Neural progenitor cell (in vitro differentiated cells): ENCODE measurements around the gene VAV3. TPM values are rescaled to one million over a fixed set of nuclear protein-coding genes. Genes with fewer than 3 reads are reported as not detected.
"Not testable (repeated sequence)": the region's sequence is repeated elsewhere in the genome, so short reads cannot be mapped to it uniquely, and the experiment has no call there.

Source experiments
- DNase-seq: peaks from one replicate; pipeline ENCODE4 v3.0.0-alpha.2; 2016; ENCODE audit warnings: low spot score
- H2AFZ ChIP-seq: fragments of 200-600 bp; sonication (generic); replicated peaks from 2 replicates; pipeline ENCODE4 v1.6.1; 2016; ENCODE audit warnings: antibody characterized with exemption
- H3F3A ChIP-seq: fragments of 200-600 bp; sonication (generic); 2 replicates; pipeline ENCODE4 v1.6.1; 2016; ENCODE audit warnings: antibody characterized with exemption, low read depth
- H3K27ac ChIP-seq: fragments of 200-600 bp; sonication (generic); 2 replicates; pipeline ENCODE4 v1.5.1; 2016; ENCODE audit warnings: mild to moderate bottlenecking
- H3K27me3 ChIP-seq: fragments of 200-600 bp; sonication (generic); 2 replicates; pipeline ENCODE4 v1.6.1; 2016; ENCODE audit warnings: mild to moderate bottlenecking, moderate library complexity
- H3K36me3 ChIP-seq: fragments of 200-600 bp; sonication (generic); 2 replicates; pipeline ENCODE4 v1.5.1; 2016
- H3K4me1 ChIP-seq: fragments of 200-600 bp; sonication (generic); 2 replicates; pipeline ENCODE4 v1.6.1; 2016; ENCODE audit warnings: mixed run types
- H3K4me2 ChIP-seq: fragments of 200-600 bp; sonication (generic); 2 replicates; pipeline ENCODE4 v1.6.1; 2016
- H3K4me3 ChIP-seq: fragments of 200-600 bp; sonication (generic); 2 replicates; pipeline ENCODE4 v1.5.1; 2016
- H3K79me2 ChIP-seq: fragments of 200-600 bp; sonication (generic); 2 replicates; pipeline ENCODE4 v1.6.1; 2016; ENCODE audit warnings: low read depth
- H3K9ac ChIP-seq: fragments of 200-600 bp; sonication (generic); 2 replicates; pipeline ENCODE4 v1.6.1; 2016
- H3K9me3 ChIP-seq: fragments of 200-600 bp; sonication (generic); 2 replicates; pipeline ENCODE4 v1.5.1; 2016; ENCODE audit warnings: low read depth
- H4K20me1 ChIP-seq: fragments of 200-600 bp; sonication (generic); 2 replicates; pipeline ENCODE4 v1.6.1; 2016; ENCODE audit warnings: low read depth
- H3K27ac Mint-ChIP-seq: 3 replicates; pipeline ENCODE4 v1.8.0; 2021; ENCODE audit warnings: mixed read lengths
- H3K27me3 Mint-ChIP-seq: 2 replicates; pipeline ENCODE4 v1.8.0; 2022; ENCODE audit warnings: low read depth, mild to moderate bottlenecking, inconsistent platforms, moderate library complexity, mixed read lengths; ENCODE audit not compliant: insufficient read depth
- H3K36me3 Mint-ChIP-seq: 3 replicates; pipeline ENCODE4 v1.8.0; 2021; ENCODE audit warnings: mixed read lengths
- H3K4me1 Mint-ChIP-seq: 3 replicates; pipeline ENCODE4 v1.8.0; 2021; ENCODE audit warnings: mixed read lengths
- H3K4me3 Mint-ChIP-seq: 3 replicates; pipeline ENCODE4 v1.8.0; 2021; ENCODE audit warnings: mild to moderate bottlenecking, moderate library complexity, mixed read lengths
- H3K9me3 Mint-ChIP-seq: 3 replicates; pipeline ENCODE4 v1.8.0; 2020; ENCODE audit warnings: mixed read lengths
- CTCF ChIP-seq: fragments of 200-600 bp; sonication (generic); IDR thresholded peaks from 2 replicates; pipeline ENCODE4 v1.5.1; 2017; ENCODE audit warnings: antibody characterized with exemption, mild to moderate bottlenecking
- EZH2 ChIP-seq: fragments of 200-600 bp; sonication (generic); IDR thresholded peaks from 2 replicates; pipeline ENCODE4 v1.6.1; 2017; ENCODE audit warnings: antibody characterized with exemption, mild to moderate bottlenecking, moderate library complexity
- EZH2phosphoT487 ChIP-seq: fragments of 200-600 bp; sonication (generic); IDR thresholded peaks from 2 replicates; pipeline ENCODE4 v1.6.1; 2017; ENCODE audit warnings: antibody characterized with exemption
- total RNA-seq: library from RNA; depleted of rRNA; stranded (reverse); fragments of >200 nt; gene quantifications from 2 replicates; pipeline ENCODE4 v1.2.3, GENCODE V29; 2015; ENCODE audit warnings: low replicate concordance

VAV3 gene
- total RNA-seq, 1 donor from 2014 or later: 1.7 TPM

DNA sequence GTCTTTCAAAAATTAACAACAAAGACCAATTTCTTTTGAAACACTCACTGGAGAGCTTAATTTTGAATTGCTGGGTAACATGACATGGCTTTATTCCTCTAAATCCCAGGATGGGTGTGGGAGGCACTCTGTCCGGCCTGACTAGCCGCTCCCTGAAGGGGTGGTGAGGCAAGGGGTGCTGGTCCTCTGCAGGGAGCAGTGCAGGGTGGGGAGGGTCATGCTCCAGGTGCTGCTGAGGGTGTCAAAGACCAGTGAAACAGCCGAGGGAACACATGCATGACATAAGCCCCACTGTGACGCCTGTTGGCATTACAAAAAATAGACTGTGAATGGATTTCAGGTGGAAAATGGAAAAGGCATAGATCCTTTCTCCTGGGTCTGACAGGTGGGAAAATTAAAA lies 223.7 kb downstream of the VAV3 start:
- Histone ChIP-seq H3K4me1 (no peaks in the 10 kb centered on the region), H3K4me3 (no peak overlapping the region), H4K20me1 (no peaks in the 10 kb centered on the region), H2AFZ (no peak overlapping the region), H3K4me2 (no peak overlapping the region), H3K27me3 (no peaks in the 10 kb centered on the region), H3F3A (no peaks in the 10 kb centered on the region), H3K27ac (no peak overlapping the region), H3K36me3 (no peaks in the 10 kb centered on the region), H3K9me3 (no peaks in the 10 kb centered on the region), H3K79me2 (no peaks in the 10 kb centered on the region), H3K9ac (no peak overlapping the region)
- Mint-ChIP-seq H3K9me3 (no peaks in the 10 kb centered on the region), H3K27me3 (peaks cover 3% of the 10 kb centered on the region), H3K36me3 (no peaks in the 10 kb centered on the region), H3K4me3 (no peak overlapping the region), H3K4me1 (no peaks in the 10 kb centered on the region), H3K27ac (no peak overlapping the region)
- DNase-seq: no peak
- TF ChIP-seq EZH2 (no peak), CTCF (no peak), EZH2phosphoT487 (no peak)

GRCh38 chr1:107740579-107740978 lies 224.4 kb downstream of the VAV3 start:
- H3K27ac Mint-ChIP-seq: no peak overlapping the region
- no peak for TF ChIP-seq EZH2
- TF ChIP-seq EZH2phosphoT487: no peak
- no peak for TF ChIP-seq CTCF
- H3K4me1 ChIP-seq: no peaks in the 10 kb centered on the region
- no peaks in the 10 kb centered on the region for H3K36me3 ChIP-seq
- no peak overlapping the region for H3K9ac ChIP-seq
- H3K4me2 ChIP-seq: no peak overlapping the region
- H3K9me3 ChIP-seq: no peaks in the 10 kb centered on the region
- no peaks in the 10 kb centered on the region for H3K4me1 Mint-ChIP-seq
- H3K36me3 Mint-ChIP-seq: no peaks in the 10 kb centered on the region
- H2AFZ ChIP-seq: no peak overlapping the region
- no peak overlapping the region for H3K27ac ChIP-seq
- no peaks in the 10 kb centered on the region for H3K27me3 ChIP-seq
- DNase-seq: no peak
- H3K79me2 ChIP-seq: no peaks in the 10 kb centered on the region
- peaks cover 3% of the 10 kb centered on the region for H3K27me3 Mint-ChIP-seq
- H3K4me3 ChIP-seq: no peak overlapping the region
- no peaks in the 10 kb centered on the region for H3F3A ChIP-seq
- no peak overlapping the region for H3K4me3 Mint-ChIP-seq
- no peaks in the 10 kb centered on the region for H3K9me3 Mint-ChIP-seq
- no peaks in the 10 kb centered on the region for H4K20me1 ChIP-seq

DNA sequence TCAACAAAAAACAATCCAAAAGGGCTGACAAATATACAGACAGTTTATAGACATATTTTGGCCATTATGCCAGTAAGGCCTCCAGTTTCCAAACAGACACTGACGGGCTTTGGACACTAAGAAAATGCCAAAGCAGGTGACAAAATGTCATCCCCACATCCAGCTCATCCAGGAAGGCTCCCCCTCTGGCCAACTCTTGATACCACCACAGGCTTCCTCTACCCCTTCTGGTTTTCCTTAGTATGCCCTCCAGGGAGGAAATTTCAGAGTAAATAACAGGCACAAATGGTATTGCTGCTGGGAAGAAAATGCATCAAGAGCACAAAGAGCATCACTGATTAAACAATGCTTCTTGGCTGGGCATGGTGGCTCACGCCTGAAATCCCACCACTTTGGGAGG lies 225.3 kb downstream of the VAV3 start:
- Histone ChIP-seq H3K4me1 (no peaks in the 10 kb centered on the region), H3K36me3 (no peaks in the 10 kb centered on the region), H3K27me3 (no peaks in the 10 kb centered on the region), H3K4me2 (no peak overlapping the region), H3K9me3 (no peaks in the 10 kb centered on the region), H3K27ac (no peak overlapping the region), H3K79me2 (no peaks in the 10 kb centered on the region), H2AFZ (no peak overlapping the region), H3F3A (no peaks in the 10 kb centered on the region), H3K4me3 (no peak overlapping the region), H4K20me1 (no peaks in the 10 kb centered on the region), H3K9ac (no peak overlapping the region)
- Mint-ChIP-seq H3K4me3 (no peak overlapping the region), H3K27ac (no peak overlapping the region), H3K9me3 (peaks cover 3% of the 10 kb centered on the region), H3K36me3 (no peaks in the 10 kb centered on the region), H3K4me1 (no peaks in the 10 kb centered on the region), H3K27me3 (peaks cover 3% of the 10 kb centered on the region)
- DNase-seq: no peak
- TF ChIP-seq CTCF (peak; percentile 25), EZH2phosphoT487 (no peak)

- H3K27ac Mint-ChIP-seq: no peak overlapping the region
- H3K4me3 Mint-ChIP-seq: no peak overlapping the region
- H3K4me1 Mint-ChIP-seq: no peaks in the 10 kb centered on the region
- H3K36me3 Mint-ChIP-seq: no peaks in the 10 kb centered on the region
- no peaks in the 10 kb centered on the region for H3K4me1 ChIP-seq
- no peaks in the 10 kb centered on the region for H3K9me3 ChIP-seq
- no peaks in the 10 kb centered on the region for H3K79me2 ChIP-seq
- no peaks in the 10 kb centered on the region for H3F3A ChIP-seq
- peaks cover 3% of the 10 kb centered on the region for H3K27me3 Mint-ChIP-seq
- no peaks in the 10 kb centered on the region for H3K27me3 ChIP-seq
- no peaks in the 10 kb centered on the region for H3K36me3 ChIP-seq
- DNase-seq: no peak
- TF ChIP-seq CTCF (no peak), EZH2 (no peak), EZH2phosphoT487 (no peak)
- H3K27ac ChIP-seq: no peak overlapping the region
- H3K9ac ChIP-seq: no peak overlapping the region
- peaks cover 4% of the 10 kb centered on the region for H3K9me3 Mint-ChIP-seq
- no peak overlapping the region for H3K4me2 ChIP-seq
- no peak overlapping the region for H3K4me3 ChIP-seq
- no peak overlapping the region for H2AFZ ChIP-seq
- no peaks in the 10 kb centered on the region for H4K20me1 ChIP-seq
These were observed 225.8 kb downstream of the VAV3 start for GRCh38 chr1:107739201-107739600.

- H3K9ac ChIP-seq, H3F3A ChIP-seq, H3K4me3 Mint-ChIP-seq, DNase-seq, H3K27ac Mint-ChIP-seq, H3K27me3 ChIP-seq, H3K79me2 ChIP-seq, H3K4me1 ChIP-seq, H3K4me1 Mint-ChIP-seq, H2AFZ ChIP-seq, H3K27me3 Mint-ChIP-seq, H3K9me3 ChIP-seq, H3K36me3 Mint-ChIP-seq, H3K27ac ChIP-seq, H3K4me2 ChIP-seq, H3K36me3 ChIP-seq, H4K20me1 ChIP-seq, H3K4me3 ChIP-seq, H3K9me3 Mint-ChIP-seq: not testable (repeated sequence)
These were observed 231.6 kb downstream of the VAV3 start for GRCh38 chr1:107733401-107733800.
